HG02981 (cell line): Measurements from ENCODE around the gene MAST2.
"Not testable (repeated sequence)": the region's sequence is repeated elsewhere in the genome, so short reads cannot be mapped to it uniquely, and the experiment has no call there.

ENCODE experiments used
- ATAC-seq: cut with Tn5 transposase; IDR thresholded peaks from one replicate; pipeline ENCODE4 v1.9.1; 2021; ENCODE audit warnings: mild to moderate bottlenecking, moderate library complexity; ENCODE audit not compliant: unreplicated experiment

The MAST2 gene

DNA sequence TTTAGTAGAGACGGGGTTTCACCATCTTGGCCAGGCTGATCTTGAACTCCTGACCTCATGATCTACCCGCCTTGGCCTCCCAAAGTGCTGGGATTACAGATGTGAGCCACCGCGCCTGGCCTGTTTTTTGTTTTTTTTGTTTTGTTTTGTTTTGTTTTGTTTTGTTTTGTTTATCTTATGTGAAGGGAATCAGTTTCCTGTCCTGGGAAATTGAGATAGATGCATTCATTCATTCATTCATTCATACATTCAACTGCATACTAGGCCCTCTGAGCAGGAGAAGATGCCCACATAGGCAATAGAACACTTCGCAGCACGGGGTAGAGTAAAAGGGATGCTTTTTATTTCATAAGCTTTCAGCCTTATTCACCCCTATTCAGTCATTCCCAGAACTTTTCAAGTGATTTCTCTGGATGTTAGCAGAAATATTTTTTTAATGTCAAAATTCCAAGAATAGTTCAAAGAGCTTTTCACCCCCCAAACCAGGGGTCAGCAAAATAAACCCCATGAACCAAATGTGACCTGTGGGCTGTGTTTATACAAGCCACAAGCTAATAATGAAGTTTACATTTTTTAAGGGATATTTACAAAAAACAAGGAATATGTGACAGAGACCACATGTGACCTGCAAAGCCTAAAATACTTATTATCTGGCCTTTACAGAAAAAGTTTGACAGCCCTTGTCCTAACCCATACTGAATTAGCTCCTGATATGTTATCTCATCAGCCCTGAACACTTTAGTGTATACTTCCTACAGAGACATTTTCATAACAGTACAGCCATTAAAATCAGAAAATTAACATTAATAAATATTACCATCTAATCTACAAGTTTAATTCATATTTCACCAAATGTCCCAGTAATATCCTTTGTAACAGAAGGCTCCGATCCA lies 127.1 kb downstream of the MAST2 start:
- no peak for ATAC-seq

DNA sequence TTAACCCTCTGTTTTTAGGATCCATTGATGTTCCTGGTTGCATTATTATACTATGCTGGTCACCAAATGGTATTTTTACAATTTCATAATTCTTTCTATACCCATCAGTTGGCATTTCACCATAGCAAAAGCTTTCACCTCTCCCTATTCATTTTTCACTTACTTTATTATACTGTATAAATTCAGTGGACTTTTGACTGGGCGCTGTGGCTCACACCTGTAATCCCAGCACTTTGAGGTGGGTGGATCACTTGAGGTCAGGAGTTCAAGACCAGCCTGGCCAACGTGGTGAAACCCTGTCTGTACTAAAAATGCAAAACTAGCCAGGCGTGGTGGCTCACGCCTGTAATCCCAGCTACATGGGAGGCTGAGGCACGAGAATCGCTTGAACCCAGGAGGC lies 128.8 kb downstream of the MAST2 start:
- not testable (repeated sequence) for ATAC-seq

DNA sequence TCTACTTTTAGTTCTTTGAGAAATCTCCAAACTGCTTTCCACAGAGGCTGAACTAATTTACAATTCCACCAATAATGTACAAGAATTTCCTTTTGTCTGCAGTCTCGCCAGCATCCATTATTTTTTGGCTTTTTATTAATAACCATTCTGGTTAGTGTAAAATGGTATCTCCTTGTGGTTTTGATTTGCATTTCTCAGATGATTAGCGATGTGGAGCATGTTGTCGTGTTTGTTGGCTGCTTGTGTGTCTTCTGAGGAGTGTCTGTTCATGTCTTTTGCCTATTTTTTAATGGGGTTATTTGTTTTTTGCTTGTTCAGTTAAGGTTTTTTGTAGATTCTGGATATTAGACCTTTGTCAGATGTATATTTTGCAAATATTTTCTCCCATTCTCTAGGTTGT lies 131.5 kb downstream of the MAST2 start:
- no peak for ATAC-seq

DNA sequence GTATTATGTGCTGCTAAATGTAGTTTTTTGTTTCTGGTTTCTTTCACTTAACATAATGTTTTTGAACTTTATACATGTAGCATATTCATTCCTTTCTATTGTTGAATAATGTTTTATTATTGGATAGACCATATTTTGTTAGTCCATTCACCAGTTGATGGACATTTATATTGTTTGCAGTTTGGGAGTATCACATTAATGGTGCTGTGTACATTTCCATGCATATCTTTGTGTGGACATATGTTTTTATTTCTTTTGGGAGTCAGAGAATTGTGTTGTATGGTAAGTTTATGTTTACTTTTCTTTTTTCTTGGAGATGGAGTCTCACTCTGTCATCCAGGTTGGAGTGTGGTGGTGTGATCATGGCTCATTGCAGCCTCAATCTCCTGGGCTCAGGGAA lies 134.6 kb downstream of the MAST2 start:
- no peak for ATAC-seq

DNA sequence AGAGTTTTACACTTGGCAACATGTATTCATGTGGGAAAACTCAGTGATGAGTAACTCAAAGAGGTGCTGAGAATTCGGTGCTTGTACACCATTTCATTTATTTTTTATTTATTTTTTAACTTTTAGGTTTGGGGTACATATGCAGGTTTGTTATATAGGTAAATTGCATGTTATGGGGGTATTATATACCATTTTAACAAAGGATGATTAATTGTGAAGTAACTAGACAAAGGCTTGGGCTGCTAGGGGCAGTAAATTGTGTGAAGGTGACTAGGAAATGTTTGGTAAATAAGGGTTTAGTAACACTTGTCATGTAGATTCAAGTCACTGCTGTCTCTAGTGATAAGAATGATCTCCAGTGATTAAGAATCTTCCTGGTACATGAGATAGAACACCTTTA lies 139.0 kb downstream of the MAST2 start:
- no peak for ATAC-seq

DNA sequence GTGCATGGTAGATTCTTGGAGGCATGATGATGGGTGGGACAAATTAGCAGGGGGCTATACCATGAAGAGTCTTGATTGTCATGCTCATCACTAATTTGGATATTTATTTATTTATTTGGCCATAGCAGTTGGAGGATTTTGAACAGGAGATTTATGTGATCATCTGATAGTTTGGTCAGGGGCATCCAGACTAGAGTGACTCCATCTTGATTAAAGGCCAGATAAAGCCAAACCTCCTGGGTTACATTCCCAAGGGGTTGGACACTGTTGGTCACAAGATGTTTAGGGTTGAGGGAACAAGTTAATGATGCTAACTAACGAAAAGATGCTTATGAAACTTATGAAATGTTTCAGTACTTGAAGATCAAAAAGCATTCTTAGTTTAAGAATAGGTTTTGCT lies 139.8 kb downstream of the MAST2 start:
- ATAC-seq, result no peak

DNA sequence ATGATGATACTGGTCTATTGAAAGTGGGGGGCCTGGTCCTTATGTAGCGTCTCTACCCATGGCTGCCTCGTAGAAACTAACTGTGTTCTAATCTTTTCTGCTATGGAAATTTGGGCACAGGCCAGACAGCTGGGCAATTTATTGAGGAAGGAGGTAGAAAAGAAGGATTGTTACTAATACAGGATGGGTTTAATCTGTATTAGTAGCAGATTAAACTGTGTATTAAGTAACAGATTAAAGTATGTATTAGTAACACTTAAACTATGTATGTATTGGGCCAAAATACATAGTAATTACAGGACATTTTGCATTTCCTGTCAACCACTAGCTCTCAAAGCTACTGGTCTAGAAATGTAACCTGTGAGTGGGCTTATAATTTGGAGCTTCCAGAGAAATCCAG lies 142.0 kb downstream of the MAST2 start:
- no peak for ATAC-seq

DNA sequence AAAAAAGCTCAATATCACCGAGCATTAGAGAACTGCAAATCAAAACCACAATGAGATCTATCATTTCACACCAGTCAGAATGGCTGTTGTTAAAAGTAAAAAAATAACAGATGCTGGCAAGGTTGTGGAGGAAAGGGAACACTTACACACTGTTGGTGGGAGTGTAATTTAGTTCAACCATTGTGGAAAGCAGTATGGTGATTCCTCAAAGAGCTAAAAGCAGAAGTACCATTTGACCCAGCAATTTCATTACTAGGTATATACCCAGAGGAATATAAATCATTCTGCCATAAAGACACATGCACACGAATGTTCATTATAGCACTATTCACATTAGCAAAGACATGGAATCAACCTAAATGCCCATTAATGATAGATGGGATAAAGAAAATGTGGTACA lies 146.1 kb downstream of the MAST2 start:
- ATAC-seq, result not testable (repeated sequence)

DNA sequence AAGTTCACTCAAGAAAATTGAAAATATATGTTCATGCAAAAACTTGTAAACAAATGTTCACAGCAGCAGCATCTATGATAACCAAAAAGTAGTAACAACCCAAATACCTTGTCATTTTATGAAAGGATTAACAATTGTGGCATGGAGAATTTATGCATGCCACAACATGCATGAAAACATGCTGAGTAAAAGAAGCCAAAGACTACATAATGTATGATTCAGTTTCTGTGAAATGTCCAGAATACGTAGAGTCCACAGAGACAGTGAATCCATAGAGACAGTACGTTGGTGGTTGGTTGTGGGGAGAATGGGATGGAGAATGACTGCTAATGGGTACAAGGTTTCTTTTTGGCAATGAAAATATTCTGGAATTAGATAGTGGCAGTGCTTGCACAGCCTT lies 148.7 kb downstream of the MAST2 start:
- ATAC-seq, result no peak

DNA sequence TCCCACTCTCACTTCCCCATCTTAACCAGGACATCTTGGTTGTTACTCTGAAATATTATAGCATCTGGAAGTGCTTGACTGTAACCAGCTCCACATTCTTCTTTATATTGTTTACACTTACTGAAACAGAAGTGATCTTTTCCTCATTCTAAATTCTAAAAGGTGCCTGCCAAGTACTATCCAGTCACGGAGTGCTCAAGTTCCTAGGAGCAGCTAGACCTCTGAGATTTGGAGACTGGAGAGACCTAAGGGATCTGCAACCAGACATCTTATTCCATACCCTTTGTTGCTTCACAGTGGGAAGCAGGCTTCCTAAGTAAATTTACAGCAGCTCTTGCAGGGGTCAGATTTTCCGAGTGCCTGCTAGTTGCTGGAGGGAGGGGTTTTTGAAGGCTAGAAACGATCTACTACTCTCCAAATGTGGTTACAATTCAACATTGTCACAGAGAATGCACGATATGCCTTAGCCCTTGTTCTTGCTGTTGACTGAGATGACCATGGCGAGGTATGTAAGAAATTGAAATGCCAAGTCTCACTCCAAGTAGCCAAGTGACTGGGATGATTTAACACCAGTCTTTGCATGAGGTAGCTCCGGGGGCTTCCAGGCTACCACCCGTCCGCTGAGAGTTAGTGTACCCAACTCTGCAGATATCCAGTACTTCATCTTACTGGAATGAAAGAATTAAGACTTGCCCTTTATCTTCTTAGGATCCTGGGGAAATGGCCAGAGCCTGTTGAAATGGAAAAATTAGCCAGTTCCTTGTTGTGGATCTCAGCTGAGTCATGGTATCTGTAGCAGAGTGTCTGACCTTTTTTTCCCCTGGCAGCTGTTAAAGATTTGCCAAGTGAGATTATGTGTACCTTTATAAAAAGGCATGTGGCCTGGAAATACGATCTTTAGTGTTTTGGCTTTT lies 150.8 kb downstream of the MAST2 start:
- no peak for ATAC-seq

DNA sequence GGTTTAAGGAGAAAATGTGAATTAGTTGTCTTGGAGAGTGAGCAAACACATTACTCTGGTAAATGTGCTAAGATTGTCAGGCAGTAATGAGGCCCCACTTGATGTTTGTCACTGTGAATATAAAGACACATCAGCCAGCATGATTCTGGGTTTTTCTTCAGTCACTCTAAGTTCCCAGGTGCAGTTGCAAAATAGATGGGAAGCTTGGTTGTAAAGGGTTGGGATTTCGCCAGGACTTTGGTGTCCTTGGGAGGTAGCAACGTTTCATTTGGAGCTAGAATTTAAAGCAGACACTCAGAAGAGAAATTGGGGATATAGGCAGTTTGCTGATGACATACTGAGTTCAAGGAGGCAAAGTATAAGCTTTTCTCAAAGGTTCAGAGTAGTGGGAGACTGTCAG lies 154.3 kb downstream of the MAST2 start:
- no peak for ATAC-seq

DNA sequence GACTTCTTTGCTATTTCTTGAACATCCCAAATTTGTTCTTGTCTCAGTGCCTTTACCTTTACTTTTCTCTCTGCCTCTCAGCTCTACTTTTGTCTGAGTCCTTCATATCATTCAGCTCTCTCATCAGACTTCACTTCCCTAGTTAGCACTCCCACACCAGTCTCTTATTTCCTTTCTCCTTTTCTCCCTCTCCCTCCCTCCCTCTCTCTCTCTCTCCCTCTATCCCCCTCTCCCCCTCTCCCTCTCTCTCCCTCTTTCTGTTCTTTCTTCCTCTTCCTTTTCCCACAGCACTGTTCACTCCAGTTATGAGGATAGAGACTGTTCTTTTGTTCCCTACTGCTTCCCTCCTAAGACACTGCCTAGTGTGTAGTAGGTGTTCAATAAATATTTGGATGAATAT lies 154.9 kb downstream of the MAST2 start:
- no peak for ATAC-seq

DNA sequence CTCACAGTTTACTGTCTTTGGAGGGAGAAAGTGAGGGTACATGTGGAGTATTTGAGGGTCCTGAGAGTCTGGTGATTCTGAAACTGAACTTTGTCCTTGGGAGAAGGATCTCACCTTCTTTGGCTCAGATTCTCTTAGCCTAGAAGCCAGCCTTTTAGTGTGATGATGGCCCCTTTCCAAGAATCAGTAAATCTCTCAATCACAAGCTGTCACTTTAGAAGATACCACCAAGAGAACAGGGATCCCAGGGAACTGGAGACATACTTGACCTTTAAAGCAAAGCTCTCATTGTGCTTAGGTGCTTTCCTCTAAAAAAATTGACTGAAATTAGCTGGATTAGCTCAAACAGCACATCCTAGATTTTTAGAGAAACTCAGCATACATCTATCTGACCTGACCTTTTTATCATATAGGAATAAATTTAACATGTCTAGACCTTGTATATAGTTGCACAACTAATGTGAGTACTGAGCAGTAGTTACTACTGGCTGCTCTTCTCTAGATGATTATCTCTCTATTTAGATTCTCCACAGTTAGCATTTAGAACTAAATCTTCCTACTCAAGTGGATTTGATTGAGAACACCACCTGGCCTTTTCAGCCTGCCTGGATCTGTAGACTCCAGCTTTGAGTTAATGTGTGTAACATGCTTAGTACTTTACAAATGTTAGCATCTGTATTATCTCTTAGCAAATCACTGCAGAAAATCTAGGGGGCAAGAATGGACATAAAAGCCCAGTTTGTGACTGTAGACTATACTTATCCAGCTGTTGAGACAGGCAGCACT lies 157.7 kb downstream of the MAST2 start:
- ATAC-seq, result no peak

DNA sequence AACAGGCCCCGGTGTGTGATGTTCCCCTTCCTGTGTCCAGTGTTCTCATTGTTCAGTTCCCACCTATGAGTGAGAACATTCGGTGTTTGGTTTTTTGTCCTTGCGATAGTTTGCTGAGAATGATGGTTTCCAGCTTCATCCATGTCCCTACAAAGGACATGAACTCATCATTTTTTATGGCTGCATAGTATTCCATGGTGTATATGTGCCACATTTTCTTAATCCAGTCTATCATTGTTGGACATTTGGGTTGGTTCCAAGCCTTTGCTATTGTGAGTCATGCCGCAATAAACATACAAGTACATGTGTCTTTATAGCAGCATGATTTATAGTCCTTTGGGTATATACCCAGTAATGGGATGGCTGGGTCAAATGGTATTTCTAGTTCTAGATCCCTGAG lies 158.5 kb downstream of the MAST2 start:
- ATAC-seq, result not testable (repeated sequence)

DNA sequence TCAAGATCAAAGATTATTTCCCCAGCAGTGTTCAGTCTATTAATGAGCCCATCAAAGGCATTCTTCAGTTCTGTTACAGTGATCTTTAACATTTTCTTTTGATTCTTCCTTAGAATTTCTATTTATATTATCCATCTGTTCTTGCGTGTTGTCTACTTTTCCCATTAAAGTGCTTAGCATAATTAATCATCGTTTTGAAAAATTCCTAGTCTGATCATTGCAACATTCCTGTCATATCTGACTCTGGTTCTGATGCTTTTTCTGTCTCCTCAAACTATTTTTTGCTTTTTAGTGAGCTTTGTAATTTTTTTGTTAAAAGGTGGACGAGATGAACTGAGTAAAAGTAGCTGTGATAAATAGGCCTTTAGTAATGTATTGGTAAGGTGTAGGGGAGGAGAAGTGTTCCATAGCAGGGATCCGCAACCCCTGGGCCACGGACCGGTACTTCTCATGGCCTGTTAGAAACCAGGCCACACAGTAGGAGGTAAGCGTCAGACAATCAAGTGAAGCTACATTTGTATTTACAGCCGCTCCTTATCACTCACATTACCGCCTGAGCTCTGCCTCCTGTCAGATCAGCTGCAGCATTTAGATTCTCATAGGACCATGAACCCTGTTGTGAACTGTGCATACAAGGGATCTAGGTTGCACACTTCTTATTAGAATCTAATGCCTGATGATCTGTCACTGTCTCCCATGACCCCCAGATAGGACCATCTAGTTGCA lies 165.7 kb downstream of the MAST2 start:
- ATAC-seq, result no peak

DNA sequence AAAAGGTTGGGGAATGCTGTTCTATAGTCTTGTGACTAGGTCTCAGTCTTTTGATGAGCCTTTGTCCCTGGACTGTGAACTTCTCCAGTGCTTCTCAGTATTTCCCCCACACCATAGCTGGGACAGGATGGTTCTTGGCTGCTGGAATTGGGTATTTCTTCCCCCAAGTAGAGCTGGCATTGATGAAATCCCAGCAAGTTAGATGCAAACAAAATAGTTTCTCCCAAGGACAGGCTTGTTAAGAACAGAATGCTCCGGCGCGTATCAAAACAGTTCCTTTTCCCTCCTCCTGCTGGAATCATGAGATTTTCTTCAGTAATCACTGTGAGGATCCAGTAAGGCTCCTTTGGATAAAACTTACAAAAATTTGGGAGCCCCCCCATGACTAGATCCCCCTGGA lies 166.5 kb downstream of the MAST2 start:
- no peak for ATAC-seq

DNA sequence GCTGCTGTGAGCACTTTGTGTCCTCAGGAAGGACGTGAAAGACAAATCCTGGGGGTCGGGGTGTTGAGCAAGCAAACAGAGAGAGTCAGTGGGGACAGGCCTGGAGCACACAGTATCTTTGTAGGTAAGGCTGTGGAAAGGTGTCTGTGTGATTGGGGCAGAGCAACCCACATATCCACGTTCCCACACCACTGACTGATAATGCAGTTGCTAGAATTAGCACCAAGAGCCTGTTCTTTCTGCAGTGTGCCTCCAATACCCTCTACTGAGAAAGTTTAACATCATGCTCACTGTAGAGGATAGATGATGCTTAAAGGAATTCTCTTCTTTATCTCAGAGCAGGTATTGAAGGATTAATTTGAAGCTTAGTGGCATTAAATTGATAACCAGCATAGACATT lies 167.9 kb downstream of the MAST2 start:
- no peak for ATAC-seq

DNA sequence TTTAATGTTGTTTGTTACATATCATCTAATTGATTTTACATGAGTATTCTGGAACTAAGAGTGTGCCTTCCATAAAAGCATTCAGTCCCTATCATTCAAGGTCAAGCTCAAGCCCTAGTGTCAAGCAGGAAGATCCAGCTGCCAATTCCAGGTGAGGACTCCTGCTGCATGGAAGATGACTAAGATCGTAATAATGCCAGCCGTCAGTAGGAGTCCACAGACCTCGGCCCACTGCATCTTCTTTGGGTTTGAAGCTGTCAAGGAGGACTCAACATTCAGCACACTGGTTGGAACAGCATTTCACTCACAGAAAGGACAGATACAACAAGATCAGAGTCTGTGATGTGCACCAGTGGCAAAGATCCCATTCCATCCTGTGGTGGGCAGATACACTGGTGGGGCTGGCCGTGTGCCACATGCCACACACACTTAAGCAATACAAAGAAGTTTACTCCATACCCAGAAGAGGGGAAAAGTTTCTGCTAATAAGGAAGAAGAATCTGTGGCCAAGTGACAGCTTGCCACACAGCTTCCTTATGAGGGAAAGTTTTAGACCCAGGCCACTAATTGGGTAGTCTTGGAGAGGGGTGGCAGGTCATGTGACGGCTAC lies 168.6 kb downstream of the MAST2 start:
- ATAC-seq, result no peak

DNA sequence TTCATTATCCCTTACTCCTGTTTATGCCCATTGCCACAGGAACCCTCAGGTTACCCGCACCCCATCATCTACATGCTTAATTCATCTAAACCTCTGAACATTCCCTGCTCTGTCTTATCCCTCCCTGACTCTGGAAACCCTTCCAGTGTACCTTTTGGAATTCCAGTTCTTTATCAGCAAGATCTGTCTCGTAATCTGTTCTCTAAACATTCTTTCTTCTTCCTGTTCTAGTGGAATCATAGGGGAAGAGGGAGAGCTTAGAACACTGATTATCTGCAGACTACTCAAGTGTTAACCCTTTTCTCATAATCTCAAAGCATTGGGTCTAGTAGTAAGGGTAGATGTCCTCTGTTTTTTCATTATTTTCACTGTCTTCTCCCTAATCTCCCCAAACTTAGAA lies 169.2 kb downstream of the MAST2 start:
- ATAC-seq, result no peak

DNA sequence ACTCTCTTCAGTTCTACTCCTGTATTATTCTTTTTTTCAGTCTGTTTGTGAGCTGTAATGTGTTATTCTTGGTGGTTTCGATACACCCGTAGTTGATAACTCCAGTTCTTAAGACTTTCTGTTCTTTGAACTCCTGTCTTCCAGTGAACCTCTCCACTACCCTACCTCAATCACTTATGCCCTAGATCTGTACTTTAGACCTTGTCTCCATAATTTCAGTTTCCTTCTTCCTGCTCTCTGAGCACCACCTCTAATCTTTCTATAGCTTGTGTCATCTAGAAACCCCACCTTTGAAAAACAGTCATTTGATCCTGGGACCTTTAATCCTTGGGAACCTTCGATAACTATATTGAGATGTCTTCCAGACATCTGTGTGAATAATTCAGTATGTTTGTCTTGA lies 169.7 kb downstream of the MAST2 start:
- ATAC-seq, result no peak
